CD14-positive monocyte (primary cell): ENCODE measurements around the gene SLC17A3. TPM values are rescaled to one million over a fixed set of nuclear protein-coding genes. Genes with fewer than 3 reads are reported as not detected.

Source experiments
- DNase-seq, 3 donors: peaks; one replicate each; pipeline ENCODE4 v3.0.0-alpha.2; 2011 to 2022
- H2AFZ ChIP-seq: 2 replicates; pipeline ENCODE4 v1.6.0; 2012; ENCODE audit warnings: mild to moderate bottlenecking, low read depth, low read length, inconsistent platforms; ENCODE audit not compliant: insufficient read depth, poor library complexity, severe bottlenecking
- H3K27ac ChIP-seq, 2 donors: 1 replicate in 1 of 2; 2 replicates in 1 of 2; pipeline ENCODE4 v1.5.1; 2012 to 2013; ENCODE audit warnings: low read length in 2 of 2, control low read depth in 1 of 2, inconsistent platforms in 1 of 2, low read depth in 1 of 2, mild to moderate bottlenecking in 1 of 2
- H3K27me3 ChIP-seq, 2 donors: one replicate each; pipeline versions ENCODE4 v1.6.0 to v1.6.1; 2011 to 2013; ENCODE audit warnings: low read length in 2 of 2; ENCODE audit not compliant: control insufficient read depth in 2 of 2, insufficient read depth in 2 of 2
- H3K36me3 ChIP-seq, 2 donors: replicated peaks in 1 of 2; 1 replicate in 1 of 2; 2 replicates in 1 of 2; pipeline versions ENCODE4 v1.5.1 to v1.6.1; 2012 to 2013; ENCODE audit warnings: low read length in 2 of 2, control low read depth in 1 of 2, inconsistent platforms in 1 of 2, mild to moderate bottlenecking in 1 of 2; ENCODE audit not compliant: insufficient read depth in 2 of 2, control insufficient read depth in 1 of 2
- H3K4me1 ChIP-seq, 2 donors: 1 replicate in 1 of 2; 2 replicates in 1 of 2; pipeline versions ENCODE4 v1.5.1 to v1.6.1; 2012 to 2013; ENCODE audit warnings: low read length in 2 of 2, control low read depth in 1 of 2, inconsistent platforms in 1 of 2, mild to moderate bottlenecking in 1 of 2, moderate library complexity in 1 of 2; ENCODE audit not compliant: insufficient read depth in 2 of 2, control insufficient read depth in 1 of 2
- H3K4me2 ChIP-seq: replicated peaks from 2 replicates; pipeline ENCODE3; 2012; ENCODE audit warnings: low read length, moderate library complexity, mild to moderate bottlenecking; ENCODE audit not compliant: poor library complexity, severe bottlenecking; ENCODE audit errors: extremely low read depth
- H3K4me3 ChIP-seq, 3 experiments: fragments of 200-600 bp in 1 of 3; sonication (generic) in 1 of 3; replicated peaks in 1 of 3; 1 replicate in 2 of 3; 2 replicates in 1 of 3; pipeline ENCODE4 v1.5.1; 2011 to 2013; ENCODE audit warnings: low read length in 3 of 3, mild to moderate bottlenecking in 3 of 3, control low read depth in 2 of 3, low read depth in 2 of 3, inconsistent platforms in 1 of 3, moderate library complexity in 1 of 3
- H3K79me2 ChIP-seq: 2 replicates; pipeline ENCODE4 v1.6.0; 2012; ENCODE audit warnings: mild to moderate bottlenecking, control low read depth, inconsistent platforms, low read length, moderate library complexity; ENCODE audit not compliant: insufficient read depth
- H3K9ac ChIP-seq: 2 replicates; pipeline ENCODE4 v1.6.0; 2017; ENCODE audit warnings: low read length, mild to moderate bottlenecking; ENCODE audit not compliant: insufficient read depth, poor library complexity, severe bottlenecking
- H3K9me3 ChIP-seq, 2 donors: replicated peaks in 1 of 2; 1 replicate in 1 of 2; 2 replicates in 1 of 2; pipeline versions ENCODE4 v1.5.1 to v1.6.1; 2012 to 2013; ENCODE audit warnings: low read length in 2 of 2, control low read depth in 1 of 2; ENCODE audit not compliant: control insufficient read depth in 1 of 2, insufficient read depth in 1 of 2
- H4K20me1 ChIP-seq: 2 replicates; pipeline ENCODE4 v1.6.0; 2012; ENCODE audit warnings: mild to moderate bottlenecking, low read length, control low read depth, moderate library complexity; ENCODE audit not compliant: insufficient read depth
- H3K27ac Mint-ChIP-seq, 7 donors: one replicate each; pipeline ENCODE4 v1.8.0; 2020; ENCODE audit warnings: mild to moderate bottlenecking in 7 of 7, mixed read lengths in 7 of 7, moderate library complexity in 6 of 7, inconsistent platforms in 2 of 7
- H3K27me3 Mint-ChIP-seq, 3 donors: one replicate each; pipeline ENCODE4 v1.8.0; 2021 to 2022; ENCODE audit warnings: low read depth in 3 of 3, mild to moderate bottlenecking in 3 of 3, mixed read lengths in 3 of 3, moderate library complexity in 3 of 3, inconsistent platforms in 1 of 3
- H3K36me3 Mint-ChIP-seq, 2 donors: one replicate each; pipeline ENCODE4 v1.8.0; 2020; ENCODE audit warnings: mixed read lengths in 2 of 2, inconsistent platforms in 1 of 2, mild to moderate bottlenecking in 1 of 2
- H3K4me1 Mint-ChIP-seq: one replicate; pipeline ENCODE4 v1.8.0; 2020; ENCODE audit warnings: mild to moderate bottlenecking, mixed read lengths
- H3K4me3 Mint-ChIP-seq, 2 donors: one replicate each; pipeline ENCODE4 v1.8.0; 2020; ENCODE audit warnings: mild to moderate bottlenecking in 2 of 2, mixed read lengths in 2 of 2, moderate library complexity in 1 of 2
- H3K9me3 Mint-ChIP-seq, 7 donors: one replicate each; pipeline ENCODE4 v1.8.0; 2020 to 2022; ENCODE audit warnings: mixed read lengths in 7 of 7, mild to moderate bottlenecking in 6 of 7, moderate library complexity in 6 of 7, inconsistent platforms in 2 of 7
- CTCF ChIP-seq: fragments of 200-600 bp; IDR thresholded peaks from one replicate; pipeline ENCODE4 v1.8.0; 2022; ENCODE audit warnings: antibody characterized with exemption, mild to moderate bottlenecking
- WGBS: methylation state at CpG from one replicate; pipeline ENCODE4 v1.1.5; 2013; ENCODE audit warnings: missing lambda C conversion rate; ENCODE audit not compliant: insufficient coverage; 5-methylcytosine and 5-hydroxymethylcytosine counted together
- intact Hi-C, 2 donors: fragments of 100-400 bp; cut with micrococcal nuclease; formaldehyde crosslinking; loops; one replicate each; pipeline versions ENCODE4 v1.15.0 to v1.15.1; 2023
- polyA plus RNA-seq, 3 donors: library from polyadenylated mRNA; depleted of rRNA in 1 of 3; unstranded in 2 of 3; stranded (reverse) in 1 of 3; fragments of 300-500 nt in 2 of 3; fragments of >200 nt in 1 of 3; fragmentation: Illumina TruSeq in 2 of 3; gene quantifications; 1 replicate in 2 of 3; 2 replicates in 1 of 3; pipeline ENCODE4 v1.2.3, GENCODE V29; 2012 to 2021

The SLC17A3 gene
- polyA plus RNA-seq, 3 donors = not detected

- Mint-ChIP-seq H3K27me3 (peaks cover 0 to 2% (median 1%) of the 10 kb centered on the region in 3 donors), H3K27ac (no peak overlapping the region), H3K9me3 (peaks cover 0 to 3% (median 0%) of the 10 kb centered on the region in 7 donors), H3K4me3 (no peak overlapping the region), H3K4me1 (peaks cover 4% of the 10 kb centered on the region), H3K36me3 (no peaks in the 10 kb centered on the region)
- Histone ChIP-seq H2AFZ (no peak overlapping the region), H3K27ac (no peak overlapping the region), H3K4me1 (no peaks in the 10 kb centered on the region), H3K27me3 (no peaks in the 10 kb centered on the region), H3K9ac (no peak overlapping the region), H3K4me3 (no peak overlapping the region), H3K79me2 (no peaks in the 10 kb centered on the region), H3K36me3 (no peaks in the 10 kb centered on the region), H3K9me3 (no peaks in the 10 kb centered on the region), H4K20me1 (no peaks in the 10 kb centered on the region), H3K4me2 (no peak overlapping the region)
- peak in 1 of 3 donors; percentile 3 for DNase-seq
- no peak for TF ChIP-seq CTCF
- intact Hi-C loops = no loop called here
These were observed 47.6 kb upstream of the SLC17A3 start for GRCh38 chr6:25921525-25922203.

GRCh38 chr6:25919657-25920056, 45.6 kb upstream of the SLC17A3 start:
- Histone ChIP-seq H3K79me2 (no peaks in the 10 kb centered on the region), H3K36me3 (no peaks in the 10 kb centered on the region), H3K4me2 (no peak overlapping the region), H3K9me3 (no peaks in the 10 kb centered on the region), H3K4me1 (no peaks in the 10 kb centered on the region), H3K9ac (no peak overlapping the region), H3K27me3 (no peaks in the 10 kb centered on the region), H3K4me3 (no peak overlapping the region), H3K27ac (no peak overlapping the region), H2AFZ (no peak overlapping the region), H4K20me1 (no peaks in the 10 kb centered on the region)
- no peak for DNase-seq
- intact Hi-C loops = no loop called here
- H3K4me1 Mint-ChIP-seq = peaks cover 4% of the 10 kb centered on the region
- 87% methylated on average over 2 of the region's 5 CpGs for WGBS
- peaks cover 1 to 3% (median 2%) of the 10 kb centered on the region in 3 donors for H3K27me3 Mint-ChIP-seq
- peaks cover 0 to 3% (median 0%) of the 10 kb centered on the region in 7 donors for H3K9me3 Mint-ChIP-seq
- H3K4me3 Mint-ChIP-seq = no peak overlapping the region
- no peaks in the 10 kb centered on the region for H3K36me3 Mint-ChIP-seq
- TF ChIP-seq CTCF = no peak
- no peak overlapping the region for H3K27ac Mint-ChIP-seq
